Vagina (tissue), 2 donors: Measurements from ENCODE around the gene CLIP3.

Experiments
- CTCF ChIP-seq, 3 experiments: fragments of 450-650 bp in 2 of 3; fragments of 200-600 bp in 1 of 3; sonication (generic) in 1 of 3; IDR thresholded peaks; one replicate each; pipeline ENCODE4 v1.5.1; 2017 to 2019; ENCODE audit warnings: antibody characterized with exemption in 3 of 3, mild to moderate bottlenecking in 2 of 3, moderate library complexity in 2 of 3
- POLR2A ChIP-seq, 2 donors: fragments of 450-650 bp; IDR thresholded peaks; one replicate each; pipeline ENCODE4 v1.6.1; 2017; ENCODE audit warnings: antibody characterized with exemption in 2 of 2, mild to moderate bottlenecking in 2 of 2, moderate library complexity in 2 of 2
- POLR2AphosphoS5 ChIP-seq, 2 donors: sonication (generic); formaldehyde crosslinking; IDR thresholded peaks; one replicate each; pipeline ENCODE4 v1.9.0; 2017; ENCODE audit warnings: antibody characterized with exemption in 2 of 2, mild to moderate bottlenecking in 2 of 2, low read depth in 1 of 2; ENCODE audit not compliant: insufficient read depth in 1 of 2

GRCh38 chr19:36060430-36060829 lies 27.8 kb upstream of the CLIP3 start:
- TF ChIP-seq POLR2A (IDR thresholded peaks at IDR 0.05) (no peak), CTCF (IDR thresholded peaks at IDR 0.05) (peak in 1 of 3 experiments; percentile 26), POLR2AphosphoS5 (IDR thresholded peaks at IDR 0.05; ENCODE audit: insufficient read depth in 1 of 2, low read depth in 1 of 2) (no peak)
